OCI-LY7 (cell line): Measurements from ENCODE around the gene ARMC9.

Source experiments
- EZH2phosphoT487 ChIP-seq: fragments of 200-600 bp; sonication (generic); IDR thresholded peaks from 2 replicates; pipeline ENCODE4 v1.6.1; 2018; ENCODE audit warnings: low read depth, borderline replicate concordance, mild to moderate bottlenecking, mixed run types, antibody characterized with exemption, low read length, moderate library complexity, mixed read lengths
- TF ChIP-seq, protein P1 (sequence below): fragments of 200-600 bp; sonication (generic); conservative IDR thresholded peaks from 2 replicates; pipeline ENCODE4 v1.5.1; 2014; ENCODE audit warnings: mild to moderate bottlenecking, antibody characterized with exemption, low read length, moderate library complexity, mixed read lengths

DNA sequence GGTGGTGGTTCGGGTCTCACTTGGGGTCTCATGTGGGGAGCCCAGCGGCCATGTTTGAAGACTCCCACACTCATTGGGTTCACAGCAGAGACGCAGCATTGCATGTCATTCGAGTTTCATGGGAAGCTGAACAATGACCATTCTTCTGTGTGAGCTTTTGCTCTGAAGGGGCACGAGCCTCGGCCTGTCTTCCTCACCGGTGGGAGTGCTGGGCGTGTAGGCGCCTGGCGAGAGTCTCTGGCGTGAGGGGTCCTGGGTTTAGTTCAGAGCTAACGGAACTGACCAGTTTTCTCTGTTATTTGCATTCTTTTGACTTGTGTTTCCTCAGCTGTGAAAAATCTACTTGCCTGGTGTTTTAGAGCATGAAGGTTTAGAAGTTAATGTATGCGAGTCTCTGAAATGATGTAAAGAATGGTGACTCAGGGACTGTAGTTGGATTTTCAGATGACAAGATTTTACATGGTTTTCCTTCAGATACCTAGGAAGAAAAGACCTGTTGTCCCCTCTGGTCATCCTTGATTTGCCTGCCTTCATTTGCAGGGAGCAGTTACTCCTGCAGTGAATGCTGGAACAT is 98.1 kb downstream of the ARMC9 start:
- TF ChIP-seq, protein P1, sequence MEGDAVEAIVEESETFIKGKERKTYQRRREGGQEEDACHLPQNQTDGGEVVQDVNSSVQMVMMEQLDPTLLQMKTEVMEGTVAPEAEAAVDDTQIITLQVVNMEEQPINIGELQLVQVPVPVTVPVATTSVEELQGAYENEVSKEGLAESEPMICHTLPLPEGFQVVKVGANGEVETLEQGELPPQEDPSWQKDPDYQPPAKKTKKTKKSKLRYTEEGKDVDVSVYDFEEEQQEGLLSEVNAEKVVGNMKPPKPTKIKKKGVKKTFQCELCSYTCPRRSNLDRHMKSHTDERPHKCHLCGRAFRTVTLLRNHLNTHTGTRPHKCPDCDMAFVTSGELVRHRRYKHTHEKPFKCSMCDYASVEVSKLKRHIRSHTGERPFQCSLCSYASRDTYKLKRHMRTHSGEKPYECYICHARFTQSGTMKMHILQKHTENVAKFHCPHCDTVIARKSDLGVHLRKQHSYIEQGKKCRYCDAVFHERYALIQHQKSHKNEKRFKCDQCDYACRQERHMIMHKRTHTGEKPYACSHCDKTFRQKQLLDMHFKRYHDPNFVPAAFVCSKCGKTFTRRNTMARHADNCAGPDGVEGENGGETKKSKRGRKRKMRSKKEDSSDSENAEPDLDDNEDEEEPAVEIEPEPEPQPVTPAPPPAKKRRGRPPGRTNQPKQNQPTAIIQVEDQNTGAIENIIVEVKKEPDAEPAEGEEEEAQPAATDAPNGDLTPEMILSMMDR, result no peak
- no peak for TF ChIP-seq EZH2phosphoT487
